Brain pericyte (primary cell): ENCODE measurements around the gene SS18L1.

Experiments
- DNase-seq: peaks from one replicate; pipeline ENCODE4 v3.0.0-alpha.2; 2012; ENCODE audit warnings: low read depth, low spot score

SS18L1 gene

GRCh38 chr20:62168890-62169435 is 25.4 kb downstream of the SS18L1 start:
- DNase-seq: no peak

DNA sequence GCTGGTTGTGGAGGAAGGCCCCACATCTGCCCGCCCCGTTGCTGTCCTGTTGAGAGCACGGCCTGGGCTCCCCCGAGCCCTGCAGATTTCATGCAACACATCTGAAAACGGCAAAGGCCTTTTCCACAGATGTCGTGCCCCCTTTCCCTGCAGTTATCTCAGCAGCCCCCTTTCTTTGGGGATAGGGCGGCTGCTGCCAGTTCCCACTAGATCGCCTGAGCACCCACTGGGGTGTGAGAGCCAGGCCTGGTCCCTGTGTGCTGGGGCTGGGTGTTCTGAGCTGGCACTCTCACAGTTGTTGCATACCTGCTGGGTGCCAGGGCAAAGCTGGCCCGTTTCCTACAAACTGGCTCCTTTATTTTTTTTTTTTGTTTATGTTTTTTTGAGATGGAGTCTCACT is 27.0 kb downstream of the SS18L1 start:
- DNase-seq: no peak

DNA sequence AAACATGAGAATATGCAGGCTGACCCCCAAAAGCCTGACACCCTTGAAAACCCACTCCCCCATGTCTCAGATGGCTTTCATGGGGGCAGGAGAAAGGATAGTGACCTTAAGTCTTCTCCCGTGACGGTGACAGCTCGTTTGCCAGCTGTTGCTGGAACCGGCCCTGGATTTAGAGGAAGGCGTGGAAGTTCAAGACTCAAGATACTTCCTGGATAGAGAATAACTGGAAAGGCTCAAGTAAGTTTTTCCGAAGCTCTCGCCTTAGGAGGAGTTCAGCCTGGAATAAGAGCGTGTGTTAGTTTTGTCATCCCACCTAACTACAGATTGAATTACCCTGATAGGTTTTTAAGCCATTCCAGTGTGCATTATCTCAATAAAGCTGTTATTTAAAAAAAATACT is 27.7 kb downstream of the SS18L1 start:
- DNase-seq: no peak

DNA sequence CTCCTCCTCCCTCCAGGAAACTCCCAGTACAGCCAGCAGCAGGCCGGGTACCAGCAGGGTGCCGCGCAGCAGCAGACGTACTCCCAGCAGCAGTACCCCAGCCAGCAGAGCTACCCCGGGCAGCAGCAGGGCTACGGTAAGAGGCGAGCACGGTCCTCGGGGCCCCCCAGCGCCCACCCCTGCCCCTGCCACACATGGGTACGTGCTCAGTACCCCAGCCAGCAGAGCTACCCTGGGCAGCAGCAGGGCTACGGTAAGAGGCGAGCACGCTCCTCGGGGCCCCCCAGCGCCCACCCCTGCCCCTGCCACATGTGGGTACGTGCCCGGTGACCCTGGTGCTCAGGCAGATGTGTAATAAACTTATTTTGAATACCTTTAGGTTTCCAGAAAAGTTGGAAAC is 29.1 kb downstream of the SS18L1 start:
- no peak for DNase-seq

DNA sequence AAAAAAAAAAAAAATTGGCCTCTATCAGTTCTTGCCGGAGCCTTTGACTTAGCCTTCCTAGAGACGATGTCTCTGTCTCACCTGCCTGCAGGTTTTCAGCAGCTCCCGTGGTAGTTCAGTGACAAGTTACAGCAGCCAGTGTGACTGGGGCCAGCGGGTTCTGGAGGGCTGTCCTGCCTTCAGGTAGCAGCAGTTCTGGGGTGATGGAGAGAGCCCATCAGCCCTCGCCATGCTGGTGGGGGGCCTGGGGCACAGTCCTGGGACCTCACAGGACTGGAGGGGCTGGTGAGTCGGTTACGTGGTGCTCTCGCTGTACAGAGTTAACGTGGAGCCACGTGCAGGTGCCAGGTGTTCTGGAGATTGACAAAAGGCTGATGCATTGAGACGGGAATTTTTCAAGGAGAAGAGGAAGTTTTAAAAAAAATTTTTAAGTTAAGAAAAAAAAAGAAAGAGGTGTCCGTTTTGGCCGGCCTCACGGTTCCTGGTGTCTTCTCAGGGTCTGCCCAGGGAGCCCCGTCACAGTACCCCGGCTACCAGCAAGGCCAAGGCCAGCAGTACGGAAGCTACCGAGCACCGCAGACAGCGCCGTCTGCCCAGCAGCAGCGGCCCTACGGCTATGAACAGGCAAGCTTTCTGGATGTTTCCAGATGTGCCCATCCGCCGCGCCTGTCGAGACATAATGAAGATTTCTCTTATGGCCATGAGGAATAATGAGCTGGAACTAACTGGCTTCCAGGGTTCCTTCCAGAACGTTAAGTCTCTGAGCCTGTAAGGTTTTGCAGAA is 30.6 kb downstream of the SS18L1 start:
- no peak for DNase-seq

DNA sequence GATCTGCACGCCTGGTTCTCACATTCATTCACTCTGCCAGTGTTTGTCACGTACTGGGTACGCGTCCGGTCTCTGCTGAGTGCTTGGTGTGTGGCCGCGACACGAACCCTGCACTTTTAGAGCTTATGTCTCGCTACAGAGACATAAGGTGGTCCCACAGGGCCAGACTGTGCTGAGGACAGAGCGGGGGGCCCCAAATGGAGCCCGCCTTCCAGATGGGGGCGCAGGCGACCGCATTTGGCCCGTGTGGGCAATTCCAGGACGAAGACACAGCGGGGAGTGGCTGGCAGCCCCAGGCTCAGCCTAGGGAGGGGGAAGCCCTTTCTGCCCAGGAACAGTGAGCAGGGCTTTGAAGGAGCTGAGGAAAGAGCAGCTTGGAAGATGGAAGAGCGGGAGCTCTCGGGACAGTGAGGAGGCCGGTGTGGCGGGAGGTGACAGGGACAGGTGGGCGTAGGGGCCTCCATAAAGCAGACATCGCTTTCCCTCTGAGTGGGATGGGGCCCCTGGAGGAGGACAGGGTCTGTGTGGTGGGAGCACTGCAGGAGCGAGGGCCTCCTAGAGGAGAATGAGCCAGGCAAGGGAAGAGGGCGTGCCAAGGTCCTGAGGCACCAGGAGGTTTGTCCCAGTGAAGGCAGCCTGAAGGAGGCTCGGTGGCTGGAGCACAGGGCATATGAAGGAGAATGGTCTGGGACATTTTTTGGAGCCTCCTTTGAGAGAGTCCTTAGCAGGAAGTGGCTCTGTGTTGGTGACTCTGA is 31.5 kb downstream of the SS18L1 start:
- no peak for DNase-seq

GRCh38 chr20:62175711-62176110 is 32.1 kb downstream of the SS18L1 start:
- DNase-seq: no peak

- no peak for DNase-seq
These were observed 33.3 kb downstream of the SS18L1 start for GRCh38 chr20:62176866-62177265.

DNA sequence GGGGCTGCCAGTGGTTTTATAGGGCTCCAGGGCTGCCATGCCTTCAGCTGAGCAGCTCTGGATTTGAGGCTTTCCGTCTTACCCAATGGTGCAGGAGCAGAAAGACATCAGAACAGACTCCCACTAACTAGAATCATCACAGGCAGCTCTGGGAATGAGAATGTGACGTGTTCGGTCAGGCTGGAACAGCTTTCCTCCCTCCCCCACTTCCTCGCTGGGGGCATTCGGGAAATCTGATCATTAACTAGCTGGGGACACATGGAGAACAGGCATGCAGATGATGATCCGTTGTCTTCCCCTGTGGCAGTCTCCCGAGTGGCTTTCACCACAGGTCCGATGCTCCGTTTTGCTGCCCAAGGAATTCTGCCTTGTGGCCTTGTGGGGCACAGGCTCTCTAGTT is 33.7 kb downstream of the SS18L1 start:
- DNase-seq: no peak

GRCh38 chr20:62178316-62179161 is 35.0 kb downstream of the SS18L1 start:
- no peak for DNase-seq

DNA sequence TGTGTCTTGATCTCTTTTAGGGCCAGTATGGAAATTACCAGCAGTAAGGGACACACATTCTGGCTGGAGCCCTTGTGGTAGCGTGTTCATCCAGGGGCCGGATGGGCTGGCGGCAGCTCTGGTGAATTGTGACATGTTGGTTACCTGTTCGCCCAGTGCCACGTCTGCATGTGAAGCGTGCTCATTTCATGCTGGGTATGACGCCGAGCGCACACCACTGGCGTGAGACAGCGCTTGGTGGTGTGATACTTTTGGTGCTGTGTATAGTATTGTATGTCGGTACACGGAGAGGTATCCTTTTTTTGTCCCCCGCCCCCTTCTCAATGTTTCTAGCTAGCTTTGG is 35.6 kb downstream of the SS18L1 start:
- DNase-seq: no peak

GRCh38 chr20:62181808-62182207 is 38.2 kb downstream of the SS18L1 start:
- DNase-seq: no peak

DNA sequence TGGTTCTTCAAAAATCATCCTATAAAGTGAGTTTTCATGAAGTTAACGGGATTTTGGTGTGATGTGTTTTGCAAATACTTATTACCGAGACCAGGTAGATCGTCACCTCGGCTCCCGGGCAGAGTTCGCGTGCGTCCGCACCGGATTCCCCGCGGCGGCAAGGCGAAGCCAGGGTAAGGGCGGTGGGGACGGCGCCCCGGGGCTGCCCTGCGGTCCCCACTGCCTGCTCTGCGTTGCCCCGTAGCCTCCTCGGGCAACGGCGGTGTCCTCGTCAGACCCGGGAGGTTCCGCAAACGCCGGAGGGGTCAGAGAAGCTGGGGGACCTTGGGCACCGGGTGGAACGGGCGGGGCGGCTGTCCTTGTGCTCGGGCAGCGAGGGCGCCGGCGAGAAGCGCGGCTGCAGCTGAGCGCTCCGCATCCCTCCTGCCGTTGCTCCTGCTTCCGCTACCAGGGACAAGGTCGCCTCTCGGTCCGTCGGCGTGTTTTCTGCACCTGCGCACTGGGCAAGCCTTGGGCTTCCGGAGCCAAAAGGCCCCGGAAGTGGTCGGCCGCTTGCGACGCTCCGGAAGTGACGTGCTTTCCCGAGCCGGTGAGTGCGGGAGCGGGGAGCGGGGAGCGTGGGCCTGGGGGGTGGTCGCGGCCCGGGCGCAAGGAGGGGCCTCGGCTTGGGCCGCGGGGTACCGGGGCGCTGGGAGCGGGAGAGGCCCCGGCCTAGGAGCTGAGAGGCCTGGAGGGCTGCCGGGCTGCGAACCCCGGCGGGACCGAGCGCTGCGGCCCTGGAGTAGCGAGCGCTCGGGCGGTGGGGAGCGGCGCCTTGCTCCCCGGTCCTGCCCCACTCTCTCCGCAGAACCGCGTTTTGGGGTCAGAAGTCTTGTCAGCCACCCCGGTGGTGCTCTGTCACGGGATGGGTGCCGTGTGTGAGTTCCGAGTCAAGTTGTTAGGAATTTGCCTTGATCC is 39.2 kb downstream of the SS18L1 start, which contains the start of gene MTG2:
Gene MTG2, plus strand, starts transcription at position 560 of the 957 bp plus-strand sequence. CDS start 10,393 bp downstream, outside the sequence.
- DNase-seq: peak; percentile 74

DNA sequence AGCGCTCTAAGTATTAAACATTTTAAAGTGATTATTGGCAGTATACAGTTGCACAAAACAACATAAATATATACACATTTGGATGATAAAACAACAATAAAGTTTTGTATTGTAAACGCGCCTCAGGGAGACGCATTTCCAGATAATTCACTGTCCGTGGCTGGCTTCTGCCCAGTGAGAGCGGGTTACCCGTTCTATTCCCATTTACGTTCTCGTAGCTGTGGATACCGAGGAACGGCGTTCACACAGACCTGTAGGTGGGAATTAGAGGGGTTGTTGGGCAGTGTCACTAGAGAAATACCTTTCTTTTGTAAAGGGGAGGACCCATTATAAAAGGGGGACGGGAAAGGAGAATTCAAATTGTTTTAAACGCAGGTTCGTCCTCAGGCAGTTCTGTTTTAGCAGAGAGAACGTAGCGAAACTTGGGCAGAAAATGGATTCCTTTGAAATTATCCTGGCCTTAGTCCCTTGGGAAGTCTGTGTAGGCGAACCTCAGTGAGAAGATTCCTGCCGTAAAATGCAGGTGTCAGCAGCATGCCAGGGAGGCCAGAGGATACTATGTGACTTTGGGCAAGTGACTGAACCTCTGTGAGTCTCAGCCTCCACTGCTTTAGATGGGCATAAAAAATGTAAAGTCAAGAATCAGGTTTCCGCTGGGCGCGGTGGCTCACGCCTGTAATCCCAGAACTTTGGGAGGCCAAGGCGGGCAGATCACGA is 40.0 kb downstream of the SS18L1 start:
- DNase-seq: no peak

DNA sequence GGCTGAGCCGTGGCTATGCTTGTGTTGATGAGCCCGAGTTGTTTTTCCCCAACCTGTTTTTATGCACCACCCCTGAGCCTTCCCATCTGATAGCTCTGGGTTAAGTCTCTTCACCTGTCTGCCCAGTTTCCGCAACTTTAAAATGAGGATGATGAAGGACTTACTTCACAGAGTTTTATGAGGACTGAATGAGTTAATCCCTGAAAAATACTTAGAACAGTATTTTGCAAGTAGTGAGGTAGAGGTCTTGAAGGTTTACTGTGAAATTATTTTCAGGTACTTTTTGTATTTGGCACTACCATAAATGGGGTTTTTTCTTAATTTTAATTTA is 42.5 kb downstream of the SS18L1 start:
- DNase-seq: no peak

GRCh38 chr20:62186887-62187866 is 43.6 kb downstream of the SS18L1 start:
- no peak for DNase-seq

GRCh38 chr20:62190639-62191411 is 47.3 kb downstream of the SS18L1 start:
- no peak for DNase-seq
